SU-DHL-6 (cell line): Measurements from ENCODE around the gene OTUB2.
A peak's percentile ranks its signal among the peaks of the same experiment; 100 is the strongest.

ENCODE experiments used
- H2AFZ ChIP-seq: fragments of 200-600 bp; sonication (generic); 2 replicates; pipeline ENCODE4 v1.6.1; 2014; ENCODE audit warnings: low read depth, mild to moderate bottlenecking, moderate library complexity, mixed read lengths, antibody characterized with exemption, low read length; ENCODE audit not compliant: severe bottlenecking
- H3F3A ChIP-seq: fragments of 200-600 bp; shearing (Covaris generic); 2 replicates; pipeline ENCODE4 v1.6.0; 2016; ENCODE audit warnings: antibody characterized with exemption, mild to moderate bottlenecking; ENCODE audit not compliant: insufficient read depth
- H3K27ac ChIP-seq: fragments of 200-600 bp; sonication (generic); 2 replicates; pipeline ENCODE4 v1.5.1; 2016; ENCODE audit warnings: low read depth, mild to moderate bottlenecking, low read length, moderate library complexity, mixed read lengths
- H3K27me3 ChIP-seq: fragments of 200-600 bp; sonication (generic), shearing (Covaris generic); 2 replicates; pipeline ENCODE4 v1.6.0; 2014; ENCODE audit warnings: mild to moderate bottlenecking, low read length
- H3K36me3 ChIP-seq: fragments of 200-600 bp; sonication (generic); 2 replicates; pipeline ENCODE4 v1.6.1; 2014; ENCODE audit warnings: mild to moderate bottlenecking, low read length, mixed read lengths
- H3K4me2 ChIP-seq: fragments of 300-600, 200-600 bp; shearing (Covaris generic), sonication (generic); 2 replicates; pipeline ENCODE4 v1.6.0; 2014; ENCODE audit warnings: low read length, low read depth, mild to moderate bottlenecking; ENCODE audit not compliant: poor library complexity, severe bottlenecking
- H3K4me3 ChIP-seq: fragments of 200-600 bp; sonication (generic); 2 replicates; pipeline ENCODE4 v1.5.1; 2014; ENCODE audit warnings: antibody characterized with exemption, low read length, mild to moderate bottlenecking, mixed read lengths; ENCODE audit not compliant: insufficient read depth, poor library complexity, severe bottlenecking
- H3K79me2 ChIP-seq: fragments of 200-600 bp; sonication (generic); 2 replicates; pipeline ENCODE4 v1.6.1; 2014; ENCODE audit warnings: mild to moderate bottlenecking, low read length, moderate library complexity; ENCODE audit not compliant: insufficient read depth
- H3K9ac ChIP-seq: fragments of 200-600 bp; sonication (generic); 2 replicates; pipeline ENCODE4 v1.7.0; 2014; ENCODE audit warnings: mild to moderate bottlenecking, low read length
- H3K9me2 ChIP-seq: fragments of 200-600 bp; sonication (generic); replicated peaks from 2 replicates; pipeline ENCODE4 v1.6.1; 2014; ENCODE audit warnings: low read length; ENCODE audit not compliant: insufficient read depth
- H3K9me3 ChIP-seq: fragments of 200-600 bp; sonication (generic); 2 replicates; pipeline ENCODE4 v1.6.1; 2014; ENCODE audit warnings: low read length, mixed read lengths; ENCODE audit not compliant: insufficient read depth
- H4K20me1 ChIP-seq: fragments of 200-600 bp; sonication (generic); 2 replicates; pipeline ENCODE4 v1.6.1; 2014; ENCODE audit warnings: low read depth, mild to moderate bottlenecking, antibody characterized with exemption, low read length, moderate library complexity, mixed read lengths
- EZH2phosphoT487 ChIP-seq: fragments of 200-600 bp; sonication (generic), shearing (Covaris generic); conservative IDR thresholded peaks from 2 replicates; pipeline ENCODE4 v1.6.1; 2018; ENCODE audit warnings: mild to moderate bottlenecking, antibody characterized with exemption, low read length, moderate library complexity, mixed read lengths
- TF ChIP-seq, protein P1 (sequence below): fragments of 200-600 bp; sonication (generic); IDR thresholded peaks from one replicate; pipeline ENCODE4 v1.5.1; 2017; ENCODE audit warnings: antibody characterized with exemption, mild to moderate bottlenecking, low read length, moderate library complexity; ENCODE audit not compliant: insufficient read depth, poor library complexity, severe bottlenecking

The OTUB2 gene

GRCh38 chr14:94004015-94004414, 22.1 kb upstream of the OTUB2 start:
- no peaks in the 10 kb centered on the region for H3F3A ChIP-seq
- H3K9ac ChIP-seq, result no peak overlapping the region
- no peak overlapping the region for H2AFZ ChIP-seq
- no peaks in the 10 kb centered on the region for H3K9me2 ChIP-seq
- H3K4me3 ChIP-seq, result no peak overlapping the region
- no peaks in the 10 kb centered on the region for H3K36me3 ChIP-seq
- no peak overlapping the region for H3K4me2 ChIP-seq
- no peak overlapping the region for H3K27ac ChIP-seq
- H4K20me1 ChIP-seq, result no peaks in the 10 kb centered on the region
- H3K79me2 ChIP-seq, result no peaks in the 10 kb centered on the region
- H3K27me3 ChIP-seq, result no peaks in the 10 kb centered on the region
- TF ChIP-seq, protein P1, sequence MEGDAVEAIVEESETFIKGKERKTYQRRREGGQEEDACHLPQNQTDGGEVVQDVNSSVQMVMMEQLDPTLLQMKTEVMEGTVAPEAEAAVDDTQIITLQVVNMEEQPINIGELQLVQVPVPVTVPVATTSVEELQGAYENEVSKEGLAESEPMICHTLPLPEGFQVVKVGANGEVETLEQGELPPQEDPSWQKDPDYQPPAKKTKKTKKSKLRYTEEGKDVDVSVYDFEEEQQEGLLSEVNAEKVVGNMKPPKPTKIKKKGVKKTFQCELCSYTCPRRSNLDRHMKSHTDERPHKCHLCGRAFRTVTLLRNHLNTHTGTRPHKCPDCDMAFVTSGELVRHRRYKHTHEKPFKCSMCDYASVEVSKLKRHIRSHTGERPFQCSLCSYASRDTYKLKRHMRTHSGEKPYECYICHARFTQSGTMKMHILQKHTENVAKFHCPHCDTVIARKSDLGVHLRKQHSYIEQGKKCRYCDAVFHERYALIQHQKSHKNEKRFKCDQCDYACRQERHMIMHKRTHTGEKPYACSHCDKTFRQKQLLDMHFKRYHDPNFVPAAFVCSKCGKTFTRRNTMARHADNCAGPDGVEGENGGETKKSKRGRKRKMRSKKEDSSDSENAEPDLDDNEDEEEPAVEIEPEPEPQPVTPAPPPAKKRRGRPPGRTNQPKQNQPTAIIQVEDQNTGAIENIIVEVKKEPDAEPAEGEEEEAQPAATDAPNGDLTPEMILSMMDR, result no peak
- TF ChIP-seq EZH2phosphoT487, result no peak
- H3K9me3 ChIP-seq, result no peaks in the 10 kb centered on the region

- Histone ChIP-seq H3K27me3 (no peaks in the 10 kb centered on the region), H3K9me3 (no peaks in the 10 kb centered on the region), H3K9ac (no peak overlapping the region), H3K9me2 (no peaks in the 10 kb centered on the region), H3K27ac (no peak overlapping the region), H3K36me3 (no peaks in the 10 kb centered on the region), H2AFZ (no peak overlapping the region), H3K4me2 (no peak overlapping the region), H4K20me1 (no peaks in the 10 kb centered on the region), H3K79me2 (no peaks in the 10 kb centered on the region), H3K4me3 (no peak overlapping the region), H3F3A (no peaks in the 10 kb centered on the region)
- TF ChIP-seq EZH2phosphoT487, result no peak
- TF ChIP-seq, protein P1, result peak; percentile 54
Measured at GRCh38 chr14:94005324-94006073, 20.6 kb upstream of the OTUB2 start.

- Histone ChIP-seq H3K9me3 (no peaks in the 10 kb centered on the region), H4K20me1 (no peaks in the 10 kb centered on the region), H3K27me3 (no peaks in the 10 kb centered on the region), H3K36me3 (no peaks in the 10 kb centered on the region), H2AFZ (no peak overlapping the region), H3K4me2 (no peak overlapping the region), H3K27ac (no peak overlapping the region), H3K9me2 (no peaks in the 10 kb centered on the region), H3F3A (no peaks in the 10 kb centered on the region), H3K4me3 (no peak overlapping the region), H3K79me2 (no peaks in the 10 kb centered on the region), H3K9ac (no peak overlapping the region)
- TF ChIP-seq EZH2phosphoT487, result no peak
- TF ChIP-seq, protein P1, result no peak
Measured at GRCh38 chr14:94008234-94008633, 17.9 kb upstream of the OTUB2 start.
